Measurements from ENCODE around the gene ATP13A3. TPM values are rescaled to one million over a fixed set of nuclear protein-coding genes. Genes with fewer than 3 reads are reported as not detected.

Gene ATP13A3
- total RNA-seq, 4 donors from 2014 or later: 55.6 to 166 (median 94.7) TPM

- no peak for DNase-seq
- H3K27me3 ChIP-seq: no peaks in the 10 kb centered on the region
- intact Hi-C loops (cut with DNase I): no loop called here
- no peak for TF ChIP-seq CTCF (IDR thresholded peaks at IDR 0.05)
- no peak for TF ChIP-seq POLR2A (IDR thresholded peaks at IDR 0.05)
- no peaks in the 10 kb centered on the region for H3K4me1 ChIP-seq
- 95 to 100% methylated on average over 1 of the region's 1 CpG for WGBS, 2 donors
- no peak overlapping the region for H3K27ac ChIP-seq
- H3K36me3 ChIP-seq: peaks cover 0 to 73% (median 3%) of the 10 kb centered on the region in 3 donors
- H3K9me3 ChIP-seq: no peaks in the 10 kb centered on the region
- no peak overlapping the region for H3K4me3 ChIP-seq
These were observed 62.4 kb downstream of the ATP13A3 start for GRCh38 chr3:194424373-194424772.

GRCh38 chr3:194423317-194423716 is 63.5 kb downstream of the ATP13A3 start:
- no peak for DNase-seq
- Histone ChIP-seq H3K4me3 (no peak overlapping the region), H3K9me3 (no peaks in the 10 kb centered on the region), H3K27ac (no peak overlapping the region), H3K36me3 (peaks cover 0 to 73% (median 7%) of the 10 kb centered on the region in 3 donors), H3K4me1 (no peaks in the 10 kb centered on the region), H3K27me3 (no peaks in the 10 kb centered on the region)
- TF ChIP-seq CTCF (IDR thresholded peaks at IDR 0.05): no peak
- no peak for TF ChIP-seq POLR2A (IDR thresholded peaks at IDR 0.05)
- intact Hi-C loops (cut with DNase I): no loop called here
- WGBS, 2 donors: 88 to 92% methylated on average over 3 of the region's 3 CpGs

- intact Hi-C loops (cut with DNase I): no loop called here
- no peak overlapping the region for H3K27ac ChIP-seq
- no peak overlapping the region for H3K4me3 ChIP-seq
- no peaks in the 10 kb centered on the region for H3K9me3 ChIP-seq
- no peaks in the 10 kb centered on the region for H3K4me1 ChIP-seq
- TF ChIP-seq POLR2A (IDR thresholded peaks at IDR 0.05): no peak
- TF ChIP-seq CTCF (IDR thresholded peaks at IDR 0.05): no peak
- H3K27me3 ChIP-seq: no peaks in the 10 kb centered on the region
- no peak for DNase-seq
- peaks cover 0 to 70% (median 7%) of the 10 kb centered on the region in 3 donors for H3K36me3 ChIP-seq
These were observed 64.6 kb downstream of the ATP13A3 start for GRCh38 chr3:194422188-194422587.

- intact Hi-C loops (cut with DNase I): no loop called here
These were observed 68.1 kb downstream of the ATP13A3 start for GRCh38 chr3:194418671-194419070.

GRCh38 chr3:194407423-194407822 is 79.4 kb downstream of the ATP13A3 start:
- WGBS, 2 donors: 72 to 73% methylated on average over 7 of the region's 7 CpGs
- peaks cover 0 to 37% (median 0%) of the 10 kb centered on the region in 3 donors for H3K36me3 ChIP-seq
- DNase-seq: no peak
- no peak overlapping the region for H3K27ac ChIP-seq
- no peaks in the 10 kb centered on the region for H3K9me3 ChIP-seq
- TF ChIP-seq POLR2A (IDR thresholded peaks at IDR 0.05): no peak
- no peak for TF ChIP-seq CTCF (IDR thresholded peaks at IDR 0.05)
- no peak overlapping the region for H3K4me3 ChIP-seq
- intact Hi-C loops (cut with DNase I): loop anchor here (5.0 kb wide), 1 partner anchor 75 kb away; no protein-coding TSS in a partner anchor
- no peaks in the 10 kb centered on the region for H3K27me3 ChIP-seq
- H3K4me1 ChIP-seq: no peaks in the 10 kb centered on the region

More at GRCh38 chr3:194418671-194419070, 68.1 kb downstream of the ATP13A3 start:
- TF ChIP-seq POLR2A (IDR thresholded peaks at IDR 0.05) (no peak), CTCF (IDR thresholded peaks at IDR 0.05) (no peak)
- no peaks in the 10 kb centered on the region for H3K9me3 ChIP-seq
- WGBS, 2 donors: 94% methylated on average over 2 of the region's 2 CpGs
- no peaks in the 10 kb centered on the region for H3K27me3 ChIP-seq
- DNase-seq: no peak
- H3K4me3 ChIP-seq: no peak overlapping the region
- no peak overlapping the region for H3K27ac ChIP-seq
- H3K36me3 ChIP-seq: peaks cover 0 to 48% (median 3%) of the 10 kb centered on the region in 3 donors
- no peaks in the 10 kb centered on the region for H3K4me1 ChIP-seq

All from esophagus squamous epithelium (tissue), 5 donors.